Left lobe of liver (tissue), 2 donors: Measurements from ENCODE around the gene HLA-DMA. TPM values are rescaled to one million over a fixed set of nuclear protein-coding genes. Genes with fewer than 3 reads are reported as not detected.

Experiments
- ATAC-seq: fragments of 200-7000 bp; cut with Tn5 transposase; one replicate; pipeline ENCODE4 v1.9.1; 2020; ENCODE audit warnings: mild to moderate bottlenecking, moderate library complexity
- DNase-seq: peaks from one replicate; pipeline ENCODE4 v3.0.0-alpha.2; 2020; ENCODE audit warnings: low spot score
- total RNA-seq: library from RNA; stranded (reverse); gene quantifications from one replicate; pipeline ENCODE4 v1.2.1, GENCODE V29; 2021
- donor health status: DM: no; HTN: no; CAD: no; lungs with moderate emphysema.
- donor health status: DM: no; HTN: yes; CAD: no.

The HLA-DMA gene
- total RNA-seq, 1 donor from 2014 or later = 6.6 TPM

DNA sequence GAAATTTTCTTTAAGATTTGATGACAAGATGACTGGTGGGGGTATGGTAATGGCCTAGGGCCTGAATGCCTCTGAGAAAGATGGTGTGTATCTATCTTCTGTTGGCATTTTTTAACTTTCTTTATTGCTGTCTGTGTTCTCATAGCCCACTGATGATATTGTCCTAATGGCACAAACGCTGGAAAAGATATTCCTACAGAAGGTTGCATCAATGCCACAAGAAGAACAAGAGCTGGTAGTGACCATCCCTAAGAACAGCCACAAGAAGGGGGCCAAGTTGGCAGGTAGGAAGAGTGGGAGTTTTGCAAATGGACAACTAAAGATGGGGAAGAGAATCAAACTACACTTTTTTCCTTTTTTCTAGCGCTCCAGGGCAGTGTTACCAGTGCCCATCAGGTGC lies 23.0 kb upstream of the HLA-DMA start:
- no peak for DNase-seq

DNA sequence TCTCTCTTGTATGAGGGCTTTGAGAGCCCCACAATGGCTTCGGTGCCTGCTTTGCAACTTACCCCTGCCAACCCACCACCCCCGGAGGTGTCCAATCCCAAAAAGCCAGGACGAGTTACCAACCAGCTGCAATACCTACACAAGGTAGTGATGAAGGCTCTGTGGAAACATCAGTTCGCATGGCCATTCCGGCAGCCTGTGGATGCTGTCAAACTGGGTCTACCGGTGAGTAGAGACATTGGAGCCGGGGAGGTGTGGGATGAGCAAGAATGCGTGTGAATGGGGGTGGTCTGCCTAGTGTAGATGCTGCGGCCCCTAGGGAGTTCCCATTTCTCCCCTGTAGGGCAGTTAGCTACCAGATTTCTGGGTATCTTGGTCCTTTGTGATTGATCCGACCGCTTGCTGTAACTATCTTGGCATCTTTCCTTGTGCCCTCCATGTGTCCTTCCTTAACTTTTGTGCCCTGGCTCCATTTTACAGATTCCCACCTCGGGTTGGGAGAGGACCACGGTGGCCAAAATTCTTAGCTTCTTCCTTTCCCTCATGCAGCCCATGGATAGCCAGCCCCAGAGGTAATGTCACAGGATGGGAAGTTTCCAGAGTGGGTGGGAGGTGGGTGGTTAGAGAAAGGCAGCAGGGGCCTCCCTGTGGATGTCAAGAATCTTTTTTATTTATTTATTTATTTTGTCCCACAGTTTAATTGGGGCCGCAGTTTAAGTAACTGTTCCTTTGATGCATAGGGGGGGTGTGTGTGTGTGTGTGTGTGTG lies 21.8 kb upstream of the HLA-DMA start:
- ATAC-seq = no peak
- DNase-seq = no peak

More for the DNA sequence above, 23.0 kb upstream of the HLA-DMA start:
- no peak for ATAC-seq

- DNase-seq = no peak
Observed at GRCh38 chr6:32974016-32974333, 21.1 kb upstream of the HLA-DMA start.

GRCh38 chr6:32973144-32974015 lies 20.5 kb upstream of the HLA-DMA start:
- DNase-seq (no peak), ATAC-seq (no peak)

More at GRCh38 chr6:32974016-32974333, 21.1 kb upstream of the HLA-DMA start:
- no peak for ATAC-seq

DNA sequence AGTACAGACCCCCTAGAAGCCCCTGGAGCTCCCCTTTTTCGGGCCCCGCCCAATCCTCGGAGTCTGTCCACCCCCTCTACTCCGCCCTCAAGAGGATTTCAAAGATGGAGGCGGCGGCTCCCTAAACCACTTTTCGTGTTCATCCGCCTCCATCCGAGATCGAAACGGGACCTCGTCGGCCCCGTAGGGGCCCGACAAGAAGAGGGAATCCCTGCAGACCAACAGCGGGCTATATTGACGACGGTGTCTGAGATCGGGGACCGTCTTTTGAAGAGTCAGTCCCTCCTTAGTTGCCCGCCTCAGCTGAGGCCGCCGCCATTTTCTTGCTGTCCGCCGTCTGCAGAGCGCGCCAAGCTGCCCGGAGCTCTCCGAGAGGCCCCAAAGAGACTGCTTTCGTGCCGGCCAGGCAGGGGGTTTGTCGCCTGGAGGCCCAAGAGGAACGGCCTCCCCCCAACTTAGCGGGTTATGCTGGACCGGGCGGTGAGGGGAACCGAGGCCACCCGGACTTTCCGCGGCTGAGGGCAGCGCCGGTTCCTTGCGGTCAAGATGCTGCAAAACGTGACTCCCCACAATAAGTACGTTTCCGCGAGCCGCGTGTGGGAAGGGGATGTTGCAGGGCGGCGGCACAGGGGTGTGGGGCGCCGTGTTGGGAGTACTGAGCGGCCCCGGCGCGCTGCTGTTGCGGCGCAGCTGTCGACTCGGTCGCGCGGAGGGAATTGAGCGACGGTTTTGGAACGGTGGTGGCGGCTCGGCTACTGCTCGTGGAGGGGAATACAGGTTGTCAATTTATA lies 19.7 kb upstream of the HLA-DMA start:
- peak; percentile 63 for DNase-seq
- no peak for ATAC-seq

DNA sequence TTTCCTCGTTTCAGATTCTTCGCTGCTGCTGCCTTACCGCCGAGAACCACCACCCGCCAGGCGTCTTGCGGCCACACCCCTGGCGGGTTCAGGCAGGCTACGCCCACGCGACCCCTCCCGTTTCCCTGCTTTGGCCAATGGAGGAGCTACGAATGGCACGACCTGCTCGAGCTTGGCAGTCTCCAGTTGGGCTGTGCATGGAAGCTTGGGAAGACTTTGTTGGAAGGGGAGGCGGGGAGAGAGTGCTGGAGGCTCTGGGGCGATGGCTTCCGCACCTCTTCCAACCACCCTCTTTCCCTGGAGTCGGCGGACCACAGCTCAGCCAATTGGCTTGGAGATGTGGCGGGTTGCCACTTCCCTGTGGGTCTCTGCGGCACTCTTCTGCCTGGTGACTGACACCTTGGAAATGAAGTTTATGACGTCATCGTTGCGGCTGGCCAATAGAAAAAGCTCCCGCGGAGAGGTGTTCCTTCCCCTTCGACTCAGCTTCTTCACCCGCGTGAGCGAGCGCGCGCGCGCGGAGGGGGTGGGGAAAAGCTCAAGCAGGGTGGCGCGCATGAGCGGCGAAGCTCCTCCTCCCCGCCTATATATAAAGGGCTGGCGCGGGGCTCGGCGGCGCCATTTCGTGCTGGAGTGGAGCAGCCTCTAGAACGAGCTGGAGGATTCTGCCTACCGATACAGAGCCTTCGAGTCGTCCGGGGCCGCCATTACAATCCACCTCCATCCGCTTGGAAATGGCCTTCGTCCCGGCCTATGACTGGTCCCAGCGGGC lies 18.9 kb upstream of the HLA-DMA start:
- ATAC-seq = peak; percentile 48

GRCh38 chr6:32971242-32971580 lies 18.3 kb upstream of the HLA-DMA start:
- ATAC-seq = no peak
- no peak for DNase-seq

More for the DNA sequence above, 18.9 kb upstream of the HLA-DMA start:
- peak; percentile 100 for DNase-seq

GRCh38 chr6:32970413-32971241 lies 17.7 kb upstream of the HLA-DMA start:
- ATAC-seq (peak; percentile 47), DNase-seq (peak; percentile 93)

- DNase-seq (peak; percentile 85), ATAC-seq (peak; percentile 16)
Observed at GRCh38 chr6:32969685-32970412, 17.0 kb upstream of the HLA-DMA start.

DNA sequence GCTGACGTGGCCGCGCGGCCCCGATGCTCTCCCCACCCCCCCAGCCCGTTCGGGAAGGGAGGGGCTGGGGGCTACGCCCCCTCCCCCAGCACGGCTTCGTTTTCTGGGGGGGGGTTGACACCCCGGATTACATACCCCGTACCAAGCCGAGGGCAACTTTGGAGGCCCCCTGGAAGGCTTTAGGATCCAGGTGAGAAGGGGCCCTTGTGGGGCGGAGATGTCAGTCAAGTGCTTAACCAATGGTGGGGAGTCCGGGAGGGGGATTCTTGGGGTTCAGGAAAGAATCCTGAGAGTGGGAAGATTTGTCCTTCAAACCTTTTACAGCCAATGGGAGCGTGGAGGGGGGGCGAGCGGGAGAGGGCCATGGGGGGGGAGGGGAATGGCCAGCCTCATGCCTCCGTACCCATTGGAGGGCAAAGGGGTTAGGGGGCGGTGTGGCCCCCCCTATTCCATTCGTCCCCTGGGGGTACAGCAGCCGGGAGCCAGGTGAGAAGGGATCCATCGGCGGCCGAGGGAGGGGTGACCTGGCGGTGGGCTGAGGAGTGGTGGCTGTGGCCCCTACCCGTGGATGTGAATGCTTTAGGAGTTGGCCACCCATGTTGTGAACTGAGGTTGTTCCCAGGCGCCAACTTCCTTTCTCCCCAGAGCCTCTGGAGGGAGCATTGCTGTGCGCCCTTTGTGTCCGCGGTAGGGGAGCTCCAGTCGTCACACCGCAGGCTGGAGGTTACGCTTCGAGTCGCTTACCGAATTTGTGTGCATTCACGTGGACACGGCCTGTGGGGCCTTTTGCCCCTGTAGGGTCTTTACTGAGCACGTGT lies 16.2 kb upstream of the HLA-DMA start:
- peak; percentile 38 for ATAC-seq
- peak; percentile 69 for DNase-seq

DNA sequence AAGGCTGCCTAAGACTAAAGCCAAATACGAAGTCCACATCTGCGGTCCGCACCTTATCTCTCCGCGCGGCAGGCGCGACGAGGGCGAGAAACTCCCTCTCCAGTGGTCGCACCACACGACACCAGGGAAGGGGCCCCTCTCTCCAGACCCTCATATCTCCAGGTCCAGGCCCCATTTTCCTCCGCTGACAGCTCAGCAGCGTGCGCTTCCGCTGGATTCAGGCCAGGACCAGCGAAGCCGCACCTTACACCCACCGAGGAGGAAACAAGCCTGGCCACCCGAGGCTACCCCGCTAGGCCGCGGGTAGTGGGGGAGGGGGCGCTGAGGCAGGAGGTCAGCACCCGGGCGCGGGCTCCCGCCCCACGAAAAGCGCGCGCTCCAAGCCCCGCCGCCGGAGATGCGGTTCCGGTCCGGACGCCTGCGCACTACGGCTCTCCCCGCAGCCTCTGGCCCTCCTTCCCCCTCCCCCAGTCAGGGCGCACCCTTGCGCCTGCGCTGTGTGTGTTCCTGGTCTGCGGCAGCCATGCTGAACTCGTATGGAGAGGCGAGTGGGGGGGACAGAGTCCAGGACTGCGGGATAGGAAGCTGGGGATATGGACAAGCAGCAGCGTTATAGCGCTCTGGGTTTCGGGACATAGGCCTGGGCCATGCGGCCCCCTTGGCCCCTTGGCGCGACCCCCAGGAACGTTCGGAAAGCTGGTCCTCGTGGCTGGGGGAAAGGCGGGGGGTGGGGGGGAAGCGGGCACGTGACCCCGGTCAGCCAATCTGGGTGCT lies 15.4 kb upstream of the HLA-DMA start, which contains the start of gene BRD2:
Gene BRD2 (plus strand): TSS at position 502 of the 774 bp plus-strand sequence. CDS start 4,305 bp downstream, outside the sequence.
- DNase-seq (peak; percentile 98), ATAC-seq (peak; percentile 54)

DNA sequence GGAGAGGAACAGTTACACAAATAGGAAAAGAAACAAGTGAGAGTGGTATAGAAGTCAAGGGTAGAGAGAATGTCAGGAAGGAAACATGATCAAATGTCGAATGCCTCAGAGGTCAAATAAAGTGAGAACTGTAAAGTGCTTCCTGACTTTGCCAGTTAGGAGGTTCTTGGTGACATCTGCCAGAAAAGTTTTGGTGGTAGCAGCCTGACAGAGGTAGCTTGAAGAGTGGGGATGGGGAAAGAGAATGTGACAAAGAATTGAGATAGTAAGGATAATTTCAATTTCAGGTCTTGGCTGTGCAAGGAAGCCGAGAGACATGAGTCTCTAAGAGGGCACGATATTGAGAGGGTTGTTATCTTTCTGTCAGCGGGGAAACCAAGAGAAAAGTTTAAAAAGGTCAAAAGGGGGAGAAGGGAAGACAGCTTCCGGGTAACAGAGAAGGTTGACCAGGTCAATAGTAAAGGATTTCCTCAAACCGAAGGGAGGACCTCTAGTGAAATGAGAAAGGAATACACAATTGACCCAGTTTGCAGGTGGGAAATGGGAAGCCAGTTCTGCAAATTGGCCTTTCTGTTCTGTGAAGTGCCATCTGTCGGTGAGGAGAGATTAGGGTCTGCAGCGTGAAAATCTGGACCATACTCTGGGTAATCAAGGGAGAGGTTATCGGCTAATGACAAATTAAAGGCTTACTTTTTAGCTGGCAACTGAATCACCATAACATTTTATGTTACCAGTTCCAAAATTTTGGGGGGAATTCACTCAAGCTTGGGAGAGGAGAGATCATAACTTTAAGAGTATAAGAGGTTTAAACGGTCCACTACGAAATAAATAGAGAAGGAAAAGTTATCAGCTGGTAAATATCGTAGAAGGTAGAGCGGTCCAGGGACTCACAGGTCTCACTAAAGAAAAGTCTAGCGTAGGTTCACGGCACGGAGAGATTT lies 14.5 kb upstream of the HLA-DMA start:
- peak; percentile 4 for ATAC-seq
- peak; percentile 56 for DNase-seq

DNA sequence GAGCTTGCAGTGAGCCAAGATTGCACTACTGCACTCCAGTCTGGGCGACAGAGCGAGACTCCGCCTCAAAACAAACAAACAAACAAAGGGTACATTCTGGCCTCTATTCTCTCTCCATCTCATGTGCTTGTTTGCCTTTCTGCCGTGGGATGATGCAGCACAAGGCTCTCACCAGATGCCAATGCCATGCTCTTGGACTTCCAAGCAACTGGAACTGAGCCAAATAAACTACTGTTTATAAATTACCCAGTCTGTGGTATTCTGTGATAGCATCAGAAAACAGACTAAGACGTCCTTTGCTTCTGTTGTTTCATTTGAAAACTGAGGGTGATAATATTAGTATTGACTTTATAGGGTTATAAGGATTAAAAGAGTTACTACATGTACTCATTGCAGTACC lies 11.9 kb upstream of the HLA-DMA start:
- DNase-seq (no peak), ATAC-seq (no peak)

DNA sequence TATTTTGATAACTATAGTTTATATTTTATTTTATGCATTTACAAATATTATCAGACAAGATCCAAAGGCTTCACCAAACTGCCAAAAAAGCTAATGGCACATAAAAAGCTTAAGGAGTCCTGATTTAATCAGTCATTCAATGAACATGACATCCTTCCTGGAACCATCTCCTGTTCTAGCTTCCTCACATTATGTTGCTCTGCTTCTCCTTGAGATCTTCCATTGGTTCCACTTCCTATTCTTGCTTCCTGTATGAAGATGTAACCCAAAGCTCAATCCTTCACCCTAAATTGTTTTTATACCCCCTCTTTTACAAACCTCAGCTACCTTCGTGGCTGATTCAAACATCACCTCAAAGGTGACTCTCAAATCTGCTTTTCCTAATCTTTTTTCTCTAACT lies 11.0 kb upstream of the HLA-DMA start:
- DNase-seq = no peak
- no peak for ATAC-seq

GRCh38 chr6:32962213-32962826 lies 9.4 kb upstream of the HLA-DMA start:
- DNase-seq (no peak), ATAC-seq (no peak)

DNA sequence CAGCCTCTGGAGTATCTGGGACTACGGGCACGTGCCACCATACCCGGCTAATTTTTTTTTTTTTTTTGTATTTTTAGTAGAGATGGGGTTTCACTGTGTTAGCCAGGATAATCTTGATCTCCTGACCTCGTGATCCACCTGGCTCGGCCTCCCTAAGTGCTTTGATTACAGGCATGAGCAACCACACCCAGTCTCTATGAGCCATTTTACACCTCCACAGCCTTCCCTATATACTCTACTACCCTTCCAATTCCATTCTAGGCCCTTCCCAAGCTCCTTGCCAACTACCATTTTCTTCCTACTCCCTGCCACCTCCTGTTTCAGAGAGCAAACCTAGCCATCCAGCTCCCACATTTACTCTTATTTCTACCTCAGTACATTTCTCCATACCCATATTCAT lies 7.7 kb upstream of the HLA-DMA start:
- no peak for DNase-seq
- no peak for ATAC-seq
